DMS53 treated with DMSO at 0.1 percent for 48 hours (cell line): ENCODE data around the gene RFX6.
"Not testable (repeated sequence)": the region's sequence is repeated elsewhere in the genome, so short reads cannot be mapped to it uniquely, and the experiment has no call there.

Experiments used
- DNase-seq: peaks from one replicate; lab custom pipeline; 2025; ENCODE audit not compliant: unreplicated experiment; lab: John Stamatoyannopoulos, UW

The RFX6 gene

GRCh38 chr6:116876635-116877611 is at the start of gene RFX6:
Gene RFX6, plus strand, starts transcription at chr6:116877242. Its CDS starts 34 bp downstream, at chr6:116877276.
- peak; percentile 22 for DNase-seq

GRCh38 chr6:116827561-116828240 is 49.3 kb upstream of the RFX6 start:
- no peak for DNase-seq

- DNase-seq, result no peak
These were observed 48.1 kb upstream of the RFX6 start, which contains the start of gene GPRC6A for GRCh38 chr6:116828983-116829382. Gene GPRC6A, minus strand, starts transcription at chr6:116829083. Its CDS starts 70 bp downstream, at chr6:116829013.

GRCh38 chr6:116834526-116834925 is 42.5 kb upstream of the RFX6 start:
- DNase-seq, result not testable (repeated sequence)

- DNase-seq, result no peak
These were observed 40.3 kb upstream of the RFX6 start for GRCh38 chr6:116836606-116837342.

- no peak for DNase-seq
These were observed 37.0 kb upstream of the RFX6 start for GRCh38 chr6:116840091-116840490.

- DNase-seq, result no peak
These were observed 34.6 kb upstream of the RFX6 start for GRCh38 chr6:116842459-116842858.

- peak; percentile 57 for DNase-seq
These were observed 29.8 kb upstream of the RFX6 start for GRCh38 chr6:116847227-116847626.

- no peak for DNase-seq
These were observed 19.0 kb upstream of the RFX6 start for GRCh38 chr6:116858060-116858459.

- DNase-seq, result no peak
These were observed 17.8 kb upstream of the RFX6 start for GRCh38 chr6:116859264-116859663.

- DNase-seq, result peak; percentile 22
These were observed 10.7 kb upstream of the RFX6 start for GRCh38 chr6:116866281-116866871.

- DNase-seq, result no peak
These were observed 4.3 kb upstream of the RFX6 start for GRCh38 chr6:116872771-116873170.

GRCh38 chr6:116876107-116876506 is 935 bp upstream of the RFX6 start:
- no peak for DNase-seq

GRCh38 chr6:116877743-116878142 is 701 bp downstream of the RFX6 start:
- no peak for DNase-seq

GRCh38 chr6:116881236-116881635 is 4.2 kb downstream of the RFX6 start:
- DNase-seq, result no peak

- no peak for DNase-seq
These were observed 6.0 kb downstream of the RFX6 start for GRCh38 chr6:116883005-116883404.

GRCh38 chr6:116884530-116884929 is 7.5 kb downstream of the RFX6 start:
- no peak for DNase-seq

- DNase-seq, result no peak
These were observed 10.1 kb downstream of the RFX6 start for GRCh38 chr6:116887168-116887567.

- DNase-seq, result no peak
These were observed 10.9 kb downstream of the RFX6 start for GRCh38 chr6:116887894-116888293.

GRCh38 chr6:116888732-116889360 is 11.8 kb downstream of the RFX6 start:
- no peak for DNase-seq
